ENCODE data around the gene BCL2A1.
"Not testable (repeated sequence)": the region's sequence is repeated elsewhere in the genome, so short reads cannot be mapped to it uniquely, and the experiment has no call there.

The BCL2A1 gene

DNA sequence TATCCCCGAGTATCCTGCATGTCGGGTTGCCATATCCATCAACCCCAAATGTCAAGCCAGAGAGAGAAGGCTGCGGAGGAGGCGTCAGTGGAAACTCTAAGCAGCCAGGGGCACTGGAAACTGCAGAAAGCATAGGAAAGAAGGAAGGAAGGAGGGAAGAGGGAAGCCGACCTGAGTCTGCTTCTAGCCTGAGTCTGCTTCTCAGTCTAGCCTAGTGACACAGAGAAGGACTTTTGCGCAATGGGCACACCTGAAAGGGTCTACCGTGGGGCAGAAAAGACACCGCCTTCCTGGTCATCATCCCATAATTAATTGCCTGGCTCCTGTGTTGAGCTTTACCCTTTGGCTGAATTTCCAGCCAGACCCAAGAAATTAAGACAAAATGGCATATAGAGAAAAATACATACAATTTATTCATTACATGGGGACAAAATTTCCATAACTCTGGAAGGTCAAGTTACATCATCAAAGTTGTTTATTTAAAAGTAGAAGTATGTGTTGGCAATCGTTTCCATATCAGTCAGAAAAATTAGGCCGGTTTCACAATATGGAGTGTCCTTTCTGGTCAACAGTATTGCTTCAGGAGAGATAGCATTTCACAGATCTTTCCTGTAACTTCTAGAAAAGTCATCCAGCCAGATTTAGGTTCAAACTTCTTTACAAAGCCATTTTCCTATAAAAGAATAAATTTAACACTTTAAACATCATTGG, 10.3 kb downstream of the BCL2A1 start:
- DNase-seq (ENCODE audit: low read depth): no peak

GRCh38 chr15:79957741-79958140, 13.3 kb downstream of the BCL2A1 start:
- no peak for DNase-seq (ENCODE audit: low read depth)

DNA sequence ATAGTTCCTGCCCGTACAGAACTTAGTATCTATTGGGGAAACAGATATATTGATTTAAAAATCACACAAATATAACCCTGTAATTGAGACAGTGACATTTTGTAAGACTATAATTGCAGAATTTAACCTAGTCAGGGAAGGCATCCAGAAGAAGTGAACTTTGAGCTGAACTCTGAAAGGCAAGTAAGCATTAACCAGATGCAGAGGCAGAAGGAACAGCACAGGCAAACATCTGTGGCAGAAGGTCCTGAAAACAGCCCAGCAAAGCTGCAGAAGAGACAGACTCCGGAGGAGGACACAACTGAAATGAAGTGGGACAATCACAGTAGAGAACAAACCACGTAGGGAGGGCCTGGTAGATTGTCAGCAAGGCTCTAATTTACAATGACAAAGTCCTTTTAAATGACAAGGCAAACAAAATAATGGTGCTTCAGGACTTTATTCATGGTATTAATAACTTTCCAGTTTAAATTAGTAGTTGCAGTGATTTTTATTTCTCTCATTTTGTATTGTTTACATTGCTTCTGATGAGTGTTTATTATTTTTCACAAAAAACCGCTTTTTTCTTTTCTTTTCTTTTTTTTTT, 14.5 kb downstream of the BCL2A1 start:
- no peak for DNase-seq (ENCODE audit: low read depth)

- DNase-seq (ENCODE audit: low read depth): no peak
Observed at GRCh38 chr15:79954661-79955060, 16.3 kb downstream of the BCL2A1 start.

- no peak for DNase-seq (ENCODE audit: low read depth)
Observed at GRCh38 chr15:79953951-79954444, 17.0 kb downstream of the BCL2A1 start.

- DNase-seq (ENCODE audit: low read depth): no peak
Observed at GRCh38 chr15:79952329-79952728, 18.7 kb downstream of the BCL2A1 start.

DNA sequence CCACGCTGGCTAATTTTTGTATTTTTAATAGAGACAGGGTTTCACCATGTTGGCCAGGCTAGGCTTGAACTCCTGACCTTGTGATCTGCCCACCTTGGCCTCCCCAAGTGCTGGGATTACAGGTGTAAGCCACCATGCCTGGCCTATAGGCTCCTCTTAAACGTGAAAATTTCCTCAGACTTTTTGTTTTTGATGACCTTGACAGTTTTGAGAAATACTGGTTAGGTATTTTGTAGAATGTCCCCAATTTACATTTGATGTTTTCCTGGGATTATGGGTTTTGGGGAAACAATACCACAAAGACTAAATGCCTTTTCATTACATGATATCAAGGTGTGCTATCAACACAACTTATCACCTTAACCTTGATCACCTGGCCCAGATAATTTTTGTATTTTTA, 20.7 kb downstream of the BCL2A1 start:
- DNase-seq (ENCODE audit: low read depth): no peak

- DNase-seq (ENCODE audit: low read depth): no peak
Observed at GRCh38 chr15:79948761-79949160, 22.2 kb downstream of the BCL2A1 start.

- DNase-seq (ENCODE audit: low read depth): no peak
Observed at GRCh38 chr15:79948095-79948695, 22.8 kb downstream of the BCL2A1 start.

GRCh38 chr15:79947009-79947408, 24.0 kb downstream of the BCL2A1 start:
- no peak for DNase-seq (ENCODE audit: low read depth)

- no peak for DNase-seq (ENCODE audit: low read depth)
Observed at GRCh38 chr15:79944622-79945021, 26.4 kb downstream of the BCL2A1 start.

GRCh38 chr15:79943820-79944219, 27.2 kb downstream of the BCL2A1 start:
- no peak for DNase-seq (ENCODE audit: low read depth)

- no peak for DNase-seq (ENCODE audit: low read depth)
Observed at GRCh38 chr15:79942741-79943481, 28.1 kb downstream of the BCL2A1 start.

GRCh38 chr15:79939399-79939798, 31.6 kb downstream of the BCL2A1 start:
- DNase-seq (ENCODE audit: low read depth): no peak

DNA sequence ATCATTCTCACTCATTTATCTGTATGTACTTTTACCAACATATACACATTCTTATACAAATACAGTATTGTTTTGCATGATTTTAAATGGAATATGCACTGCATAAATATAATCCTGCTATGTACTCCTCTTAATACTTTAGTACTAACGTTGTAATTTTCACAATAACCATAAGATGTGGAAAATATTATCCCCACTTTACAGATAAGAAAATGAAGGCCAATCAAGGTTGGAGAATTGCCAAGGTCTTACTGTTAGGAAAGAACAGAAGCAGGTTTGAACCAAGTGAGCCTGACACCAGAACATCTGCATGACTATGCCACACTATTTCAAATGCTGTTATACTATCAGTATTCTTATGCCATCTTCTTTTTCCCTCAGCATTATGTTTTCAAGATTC, 32.9 kb downstream of the BCL2A1 start:
- no peak for DNase-seq (ENCODE audit: low read depth)

GRCh38 chr15:79935556-79936201, 35.3 kb downstream of the BCL2A1 start:
- DNase-seq (ENCODE audit: low read depth): not testable (repeated sequence)

DNA sequence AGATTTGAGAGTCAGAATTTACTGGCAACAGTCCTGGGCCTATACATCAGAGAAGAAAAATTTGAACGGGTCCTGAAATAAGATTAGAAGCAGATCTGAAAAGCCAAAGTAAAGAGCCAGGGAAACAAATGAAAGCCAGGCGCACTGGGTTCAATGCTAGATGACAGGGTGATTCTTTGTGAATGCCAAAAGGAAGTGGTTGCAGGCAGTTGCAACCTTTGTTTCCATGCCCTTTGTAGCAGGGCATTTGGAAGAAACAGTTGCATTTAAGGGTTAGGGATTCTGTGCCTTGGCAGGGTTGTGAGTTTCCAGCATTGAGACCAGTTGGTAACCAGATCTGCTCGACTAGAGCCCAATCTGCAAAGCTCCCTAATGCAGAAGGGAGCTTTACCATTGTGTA, 37.8 kb downstream of the BCL2A1 start:
- DNase-seq (ENCODE audit: low read depth): no peak

GRCh38 chr15:79932447-79932846, 38.5 kb downstream of the BCL2A1 start:
- no peak for DNase-seq (ENCODE audit: low read depth)

DNA sequence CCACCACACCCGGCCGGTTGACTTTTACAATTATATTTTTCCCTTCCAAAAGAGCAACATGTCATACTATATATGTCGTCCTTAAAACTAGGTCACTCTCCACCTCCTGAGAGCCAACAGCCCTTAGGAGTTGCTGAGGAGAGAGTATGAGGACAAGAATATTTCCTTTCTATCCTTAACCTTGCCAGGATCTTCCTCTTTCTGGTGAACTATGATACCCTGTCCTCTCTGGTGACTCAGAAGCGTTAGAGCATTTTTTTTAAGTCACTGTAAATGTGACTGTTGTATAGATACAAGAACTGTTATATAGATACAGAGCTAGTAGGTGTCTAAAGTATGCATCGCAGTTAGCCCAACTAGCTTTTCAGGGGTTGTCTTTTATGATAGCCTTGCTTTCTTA, 40.5 kb downstream of the BCL2A1 start:
- DNase-seq (ENCODE audit: low read depth): no peak

- no peak for DNase-seq (ENCODE audit: low read depth)
Observed at GRCh38 chr15:79929412-79929811, 41.6 kb downstream of the BCL2A1 start.

DNA sequence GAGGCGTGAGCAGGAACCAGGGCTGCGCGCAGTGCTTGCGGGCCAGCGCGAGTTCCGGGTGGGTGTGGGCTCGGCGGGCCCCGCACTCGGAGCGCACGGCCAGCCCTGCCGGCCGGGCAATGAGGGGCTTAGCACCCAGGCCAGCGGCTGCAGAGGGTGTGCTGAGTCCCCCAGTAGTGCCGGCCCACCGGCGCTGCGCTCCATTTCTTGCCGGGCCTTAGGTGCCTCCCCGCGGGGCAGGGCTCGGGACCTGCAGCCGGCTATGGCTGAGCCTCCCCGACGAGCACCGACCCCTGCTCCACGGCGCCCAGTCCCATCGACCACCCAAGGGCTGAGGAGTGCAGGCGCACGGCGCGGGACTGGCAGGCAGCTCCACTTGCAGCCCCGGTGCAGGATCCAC, 44.9 kb downstream of the BCL2A1 start:
- DNase-seq (ENCODE audit: low read depth): not testable (repeated sequence)

DNA sequence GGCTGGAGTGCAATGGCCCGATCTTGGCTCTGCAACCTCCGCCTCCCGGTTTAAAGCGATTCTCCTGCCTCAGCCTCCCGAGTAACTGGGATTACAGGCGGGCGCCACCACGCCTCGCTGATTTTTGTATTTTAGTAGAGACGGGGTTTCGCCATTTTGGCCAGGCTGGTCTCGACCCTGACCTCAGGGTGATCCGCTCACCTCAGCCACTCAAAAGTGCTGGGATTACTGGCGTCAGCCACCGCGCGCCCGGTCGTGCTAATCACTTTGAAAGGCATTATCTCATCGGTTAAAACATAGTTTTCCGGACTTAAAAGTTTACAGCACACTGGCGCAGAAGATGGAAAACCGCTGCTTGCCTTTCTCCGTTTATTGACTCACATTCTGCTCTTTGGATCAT, 46.6 kb downstream of the BCL2A1 start:
- no peak for DNase-seq (ENCODE audit: low read depth)

All from stimulated activated CD4-positive, alpha-beta T cell treated with anti-CD3 and anti-CD28 coated beads, Interleukin-2, amount 100 ng/mL, for 4 hours (primary cell).